Neutrophil (primary cell): Measurements from ENCODE around the gene SERPINA12.

ENCODE experiments used
- H3K27ac ChIP-seq: fragments of 200-600 bp; sonication (generic); 2 replicates; pipeline ENCODE4 v1.5.1; 2016; ENCODE audit warnings: mild to moderate bottlenecking, moderate library complexity
- H3K27me3 ChIP-seq: fragments of 200-600 bp; sonication (generic); 2 replicates; pipeline ENCODE4 v1.6.0; 2016; ENCODE audit warnings: mild to moderate bottlenecking
- H3K36me3 ChIP-seq: fragments of 200-600 bp; sonication (generic); 2 replicates; pipeline ENCODE4 v1.5.1; 2017
- H3K4me1 ChIP-seq, 2 experiments: fragments of 200-600 bp in 1 of 2; sonication (generic) in 1 of 2; 1 replicate in 1 of 2; 2 replicates in 1 of 2; pipeline versions ENCODE4 v1.5.1 to v1.6.1; 2013 to 2016; ENCODE audit warnings: low read depth in 1 of 2, low read length in 1 of 2, mild to moderate bottlenecking in 1 of 2, moderate library complexity in 1 of 2; ENCODE audit not compliant: control insufficient read depth in 1 of 2, insufficient read depth in 1 of 2
- H3K4me3 ChIP-seq, 2 experiments: fragments of 200-600 bp in 1 of 2; sonication (generic) in 1 of 2; 1 replicate in 1 of 2; 2 replicates in 1 of 2; pipeline ENCODE4 v1.5.1; 2013 to 2016; ENCODE audit warnings: low read depth in 1 of 2, low read length in 1 of 2, mild to moderate bottlenecking in 1 of 2, moderate library complexity in 1 of 2
- H3K9me3 ChIP-seq: fragments of 200-600 bp; sonication (generic); 2 replicates; pipeline ENCODE4 v1.5.1; 2016
- CTCF ChIP-seq: fragments of 200-600 bp; sonication (generic); IDR thresholded peaks from 2 replicates; pipeline ENCODE4 v1.5.1; 2016; ENCODE audit warnings: antibody characterized with exemption

Gene SERPINA12

DNA sequence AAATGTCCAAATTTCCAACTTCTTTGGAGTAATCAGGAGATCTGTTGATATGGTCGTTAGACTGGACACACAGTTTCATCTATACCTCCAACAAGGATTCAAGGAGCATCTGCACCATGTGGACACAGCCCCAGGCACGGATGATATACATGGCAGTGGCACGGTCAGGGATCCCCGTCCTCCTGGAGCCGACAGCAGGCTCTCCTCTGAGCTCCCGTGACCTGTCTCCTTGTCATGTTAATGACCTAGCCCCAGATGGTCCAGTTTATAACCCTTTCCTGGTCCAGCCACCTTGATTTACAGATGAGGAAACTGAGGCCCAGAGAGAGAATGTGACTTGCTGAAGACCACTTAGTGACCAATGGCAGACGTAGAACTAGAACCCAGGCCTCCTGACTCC lies 35.5 kb upstream of the SERPINA12 start:
- Histone ChIP-seq H3K27ac (no peak overlapping the region), H3K4me1 (no peaks in the 10 kb centered on the region), H3K27me3 (peaks cover 5% of the 10 kb centered on the region), H3K36me3 (no peaks in the 10 kb centered on the region), H3K4me3 (no peak overlapping the region), H3K9me3 (no peaks in the 10 kb centered on the region)
- TF ChIP-seq CTCF, result no peak

DNA sequence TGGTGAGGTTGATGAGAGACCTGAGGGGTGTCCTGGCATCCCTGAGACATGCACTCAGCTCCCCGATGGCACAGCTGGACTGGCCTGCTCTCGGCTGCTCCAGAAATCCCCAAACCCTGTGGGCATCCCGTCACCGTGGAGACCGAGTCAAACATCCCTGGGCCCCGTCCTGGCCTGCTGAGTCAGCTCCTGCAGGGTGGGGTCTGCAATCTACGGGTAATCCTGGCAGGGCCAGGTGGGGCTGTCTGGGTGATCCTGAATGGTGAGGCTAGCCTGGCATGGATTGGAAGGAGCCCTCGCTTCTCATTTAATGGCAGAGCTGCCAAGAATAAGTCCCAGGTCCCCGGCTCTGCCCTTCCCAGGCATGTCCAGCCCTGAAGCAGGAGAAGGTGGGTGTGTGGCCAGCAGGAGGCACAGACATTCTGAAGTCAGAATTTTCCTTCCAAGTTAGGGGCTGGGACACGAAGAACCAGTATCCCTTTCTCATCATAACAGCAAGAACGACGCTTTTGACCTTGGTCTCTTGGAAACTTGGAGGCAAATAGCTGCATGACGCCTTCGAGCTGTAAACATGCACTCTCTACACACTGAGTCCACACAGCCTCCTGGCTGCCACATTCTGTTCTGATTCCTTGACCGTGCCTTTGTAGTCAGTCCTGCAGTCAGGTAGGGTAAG lies 34.3 kb upstream of the SERPINA12 start:
- Histone ChIP-seq H3K27ac (no peak overlapping the region), H3K36me3 (no peaks in the 10 kb centered on the region), H3K4me1 (no peaks in the 10 kb centered on the region), H3K9me3 (no peaks in the 10 kb centered on the region), H3K27me3 (peaks cover 7% of the 10 kb centered on the region), H3K4me3 (no peak overlapping the region)
- TF ChIP-seq CTCF, result no peak

DNA sequence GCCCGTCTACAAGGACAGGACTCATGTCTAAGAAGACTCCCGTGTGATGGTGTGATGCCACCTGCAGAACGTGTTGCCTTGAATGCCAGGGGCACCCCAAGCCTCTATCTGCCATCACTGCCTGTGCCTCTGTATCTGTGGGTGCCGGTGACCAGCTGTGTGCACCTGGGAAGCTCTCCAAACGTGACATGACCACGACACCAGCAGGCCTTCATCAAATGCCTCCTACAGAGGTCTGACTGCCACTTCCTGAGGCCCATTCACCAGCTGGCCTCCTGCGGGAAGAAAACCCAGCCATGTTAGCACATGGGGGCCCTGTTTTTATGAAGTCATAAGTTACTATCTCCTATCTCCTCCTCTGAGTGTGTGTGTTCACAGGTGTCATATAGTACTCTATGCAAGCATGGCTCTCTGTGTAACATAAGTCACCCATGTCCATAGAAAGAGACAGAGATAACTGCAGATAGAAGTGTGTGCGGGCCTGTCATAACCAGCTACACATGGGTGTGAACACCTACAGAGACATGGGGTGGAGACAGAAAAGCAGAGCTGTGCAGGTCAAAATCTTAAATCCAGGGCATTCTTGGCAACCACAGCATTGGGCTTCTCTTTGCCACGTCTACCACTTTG lies 33.7 kb upstream of the SERPINA12 start:
- H3K9me3 ChIP-seq, result no peaks in the 10 kb centered on the region
- TF ChIP-seq CTCF, result no peak
- H3K27ac ChIP-seq, result no peak overlapping the region
- H3K4me1 ChIP-seq, result no peaks in the 10 kb centered on the region
- H3K4me3 ChIP-seq, result no peak overlapping the region
- peaks cover 7% of the 10 kb centered on the region for H3K27me3 ChIP-seq
- H3K36me3 ChIP-seq, result no peaks in the 10 kb centered on the region

DNA sequence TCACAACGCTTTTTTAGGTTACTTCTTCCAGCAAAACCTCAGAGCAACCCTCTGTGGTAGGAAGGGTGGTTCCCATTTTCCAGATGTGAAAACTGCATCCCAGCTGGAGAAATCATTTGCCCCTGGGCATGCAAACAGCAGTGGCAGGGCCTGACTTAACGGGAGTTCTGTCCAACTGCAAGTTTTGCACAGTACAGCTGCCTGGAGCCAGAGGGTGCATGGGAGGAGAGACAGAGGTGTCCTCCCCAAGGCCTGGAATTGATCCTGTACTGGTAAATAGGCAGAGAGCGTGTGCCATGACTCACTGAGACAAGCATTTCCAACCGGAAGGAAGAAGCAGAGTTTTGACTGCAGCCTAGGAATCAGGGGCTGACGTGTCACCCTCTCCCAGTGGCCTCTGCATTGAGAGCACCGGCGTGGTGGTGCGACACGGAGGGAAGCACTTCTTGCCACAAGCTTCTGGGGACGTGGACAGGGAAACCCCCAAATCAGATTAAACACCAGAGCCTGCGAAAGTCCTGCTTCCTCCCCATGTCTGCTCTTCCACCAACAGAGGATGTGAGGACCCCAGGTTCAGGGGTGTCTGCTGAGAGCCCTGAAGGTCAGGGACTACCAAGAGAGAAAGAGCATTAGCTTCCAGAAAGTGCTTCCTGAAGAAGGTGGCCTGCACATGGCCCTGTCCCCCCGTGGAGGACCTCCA lies 33.0 kb upstream of the SERPINA12 start:
- Histone ChIP-seq H3K4me3 (no peak overlapping the region), H3K27ac (no peak overlapping the region), H3K4me1 (no peaks in the 10 kb centered on the region), H3K9me3 (no peaks in the 10 kb centered on the region), H3K36me3 (no peaks in the 10 kb centered on the region), H3K27me3 (peaks cover 7% of the 10 kb centered on the region)
- no peak for TF ChIP-seq CTCF

GRCh38 chr14:94541234-94541975 lies 32.1 kb upstream of the SERPINA12 start:
- peaks cover 7% of the 10 kb centered on the region for H3K27me3 ChIP-seq
- no peak overlapping the region for H3K4me3 ChIP-seq
- H3K36me3 ChIP-seq, result no peaks in the 10 kb centered on the region
- no peak overlapping the region for H3K27ac ChIP-seq
- TF ChIP-seq CTCF, result no peak
- H3K9me3 ChIP-seq, result no peaks in the 10 kb centered on the region
- no peaks in the 10 kb centered on the region for H3K4me1 ChIP-seq
